22Rv1 (cell line): Measurements from ENCODE around the gene CUEDC1.

Experiments used
- H3K27ac ChIP-seq: fragments of 450-650 bp; 2 replicates; pipeline ENCODE4 v1.5.1; 2017
- ZFX ChIP-seq: fragments of 450-650 bp; IDR thresholded peaks from 2 replicates; pipeline ENCODE4 v1.6.1; 2017; ENCODE audit warnings: antibody characterized with exemption, borderline replicate concordance
- TF ChIP-seq, protein P1 (sequence below): fragments of 450-650 bp; IDR thresholded peaks from 2 replicates; pipeline ENCODE4 v1.5.1; 2017; ENCODE audit warnings: mild to moderate bottlenecking

CUEDC1 gene

GRCh38 chr17:57838857-57839570 is 116.2 kb downstream of the CUEDC1 start:
- no peak for TF ChIP-seq ZFX
- TF ChIP-seq, protein P1, sequence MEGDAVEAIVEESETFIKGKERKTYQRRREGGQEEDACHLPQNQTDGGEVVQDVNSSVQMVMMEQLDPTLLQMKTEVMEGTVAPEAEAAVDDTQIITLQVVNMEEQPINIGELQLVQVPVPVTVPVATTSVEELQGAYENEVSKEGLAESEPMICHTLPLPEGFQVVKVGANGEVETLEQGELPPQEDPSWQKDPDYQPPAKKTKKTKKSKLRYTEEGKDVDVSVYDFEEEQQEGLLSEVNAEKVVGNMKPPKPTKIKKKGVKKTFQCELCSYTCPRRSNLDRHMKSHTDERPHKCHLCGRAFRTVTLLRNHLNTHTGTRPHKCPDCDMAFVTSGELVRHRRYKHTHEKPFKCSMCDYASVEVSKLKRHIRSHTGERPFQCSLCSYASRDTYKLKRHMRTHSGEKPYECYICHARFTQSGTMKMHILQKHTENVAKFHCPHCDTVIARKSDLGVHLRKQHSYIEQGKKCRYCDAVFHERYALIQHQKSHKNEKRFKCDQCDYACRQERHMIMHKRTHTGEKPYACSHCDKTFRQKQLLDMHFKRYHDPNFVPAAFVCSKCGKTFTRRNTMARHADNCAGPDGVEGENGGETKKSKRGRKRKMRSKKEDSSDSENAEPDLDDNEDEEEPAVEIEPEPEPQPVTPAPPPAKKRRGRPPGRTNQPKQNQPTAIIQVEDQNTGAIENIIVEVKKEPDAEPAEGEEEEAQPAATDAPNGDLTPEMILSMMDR = no peak
- no peak overlapping the region for H3K27ac ChIP-seq

DNA sequence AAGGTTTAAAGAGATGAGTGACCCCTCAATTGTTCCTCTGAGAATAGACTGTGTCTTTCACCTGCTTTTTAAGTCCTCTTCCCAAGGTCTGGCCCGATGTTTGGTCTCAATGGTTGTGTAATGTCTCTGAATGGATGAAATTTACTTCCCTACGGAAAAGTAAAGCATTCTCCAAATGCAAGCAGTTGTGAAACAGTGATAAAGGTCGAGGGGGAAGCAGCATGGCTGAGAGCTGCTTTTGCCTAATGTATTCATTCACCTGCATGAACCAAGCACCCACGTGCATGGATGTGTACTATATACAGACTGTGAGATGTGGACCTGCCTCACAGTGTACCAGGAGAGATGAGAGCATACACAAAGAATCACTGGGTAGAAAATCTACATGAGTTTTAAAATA is 116.8 kb downstream of the CUEDC1 start:
- no peak for TF ChIP-seq ZFX
- TF ChIP-seq, protein P1 = no peak

DNA sequence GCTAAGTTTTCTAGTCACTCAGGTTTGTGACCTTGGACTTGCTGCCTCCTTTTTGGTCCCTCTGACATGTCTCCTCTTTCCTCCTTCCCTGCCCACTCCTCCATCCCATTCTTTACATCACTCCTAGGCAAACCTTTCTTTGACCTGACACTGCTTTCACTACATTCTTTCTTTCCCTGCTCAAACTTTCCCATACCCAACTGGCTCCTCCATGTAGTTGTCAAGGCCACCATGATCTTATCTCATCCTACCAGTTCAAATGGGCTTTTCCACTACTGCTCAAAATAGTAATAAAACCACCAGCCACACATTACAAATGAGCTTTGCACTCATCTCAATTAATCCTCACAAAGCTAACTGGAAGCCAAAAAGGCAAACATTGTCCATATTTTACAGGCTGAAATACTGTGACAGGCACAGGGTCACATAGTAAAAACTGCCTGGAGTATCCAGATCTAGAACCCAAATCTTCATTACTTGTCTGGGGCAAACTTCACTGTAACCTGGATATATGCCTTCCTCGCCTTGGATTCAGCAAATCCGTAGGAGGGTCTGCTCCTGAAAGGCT is 119.8 kb downstream of the CUEDC1 start:
- no peak for TF ChIP-seq ZFX
- TF ChIP-seq, protein P1 = no peak
- H3K27ac ChIP-seq = no peak overlapping the region

More for the DNA sequence above, 116.8 kb downstream of the CUEDC1 start:
- H3K27ac ChIP-seq = no peak overlapping the region

- TF ChIP-seq, protein P1 = no peak
- no peak for TF ChIP-seq ZFX
- no peak overlapping the region for H3K27ac ChIP-seq
These were observed 121.0 kb downstream of the CUEDC1 start for GRCh38 chr17:57834146-57834741.

- H3K27ac ChIP-seq = no peak overlapping the region
- TF ChIP-seq ZFX = no peak
- TF ChIP-seq, protein P1 = peak; percentile 95
These were observed 121.9 kb downstream of the CUEDC1 start for GRCh38 chr17:57833179-57833939.

- no peak overlapping the region for H3K27ac ChIP-seq
These were observed 122.7 kb downstream of the CUEDC1 start for GRCh38 chr17:57832314-57833178.

More at GRCh38 chr17:57832314-57833178, 122.7 kb downstream of the CUEDC1 start:
- no peak for TF ChIP-seq ZFX
- TF ChIP-seq, protein P1 = no peak
